LoVo (cell line): ENCODE measurements around the gene CCDC190.
"Not testable (repeated sequence)": the region's sequence is repeated elsewhere in the genome, so short reads cannot be mapped to it uniquely, and the experiment has no call there.

Experiments used
- DNase-seq: peaks from one replicate; pipeline ENCODE4 v3.0.0-alpha.2; 2016; ENCODE audit warnings: low spot score

CCDC190 gene

DNA sequence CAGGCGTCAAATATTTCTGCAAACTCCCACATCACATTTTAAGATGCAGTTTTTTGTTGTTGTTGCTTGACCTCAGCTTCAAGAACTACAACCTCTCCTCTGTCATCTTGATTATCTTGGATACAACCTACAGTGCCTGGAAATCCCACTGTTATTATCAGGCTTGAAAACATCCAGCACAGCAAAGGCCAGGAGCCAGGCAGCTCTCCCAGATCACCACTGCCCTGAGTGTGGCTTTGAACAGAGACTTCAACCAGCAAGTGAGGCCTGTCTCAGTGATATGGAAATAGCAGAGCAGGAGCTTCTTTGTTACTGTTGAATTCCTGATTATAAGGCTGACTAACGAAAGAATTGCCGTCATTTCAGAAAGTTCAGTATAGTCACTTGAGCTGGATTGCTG is 28.5 kb downstream of the CCDC190 start:
- no peak for DNase-seq

DNA sequence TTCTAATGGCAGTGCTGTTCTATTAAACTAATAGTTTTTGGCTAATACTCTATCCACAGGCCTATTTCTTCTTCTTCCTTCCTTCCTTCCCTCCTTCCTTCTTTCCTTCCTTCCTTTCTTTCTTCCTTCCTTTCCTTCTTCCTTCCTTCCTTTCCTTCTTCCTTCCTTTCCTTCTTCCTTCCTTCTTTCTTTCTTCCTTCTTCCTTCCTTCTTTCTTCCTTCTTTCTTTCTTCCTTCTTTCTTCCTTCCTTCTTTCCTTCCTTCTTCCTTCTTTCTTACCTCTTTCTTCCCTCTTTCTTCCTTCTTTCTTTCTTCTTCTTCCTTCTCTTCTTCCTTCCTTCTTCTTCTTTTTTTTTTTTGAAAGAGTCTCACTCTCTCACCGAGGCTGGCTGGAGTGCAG is 31.7 kb downstream of the CCDC190 start:
- no peak for DNase-seq

DNA sequence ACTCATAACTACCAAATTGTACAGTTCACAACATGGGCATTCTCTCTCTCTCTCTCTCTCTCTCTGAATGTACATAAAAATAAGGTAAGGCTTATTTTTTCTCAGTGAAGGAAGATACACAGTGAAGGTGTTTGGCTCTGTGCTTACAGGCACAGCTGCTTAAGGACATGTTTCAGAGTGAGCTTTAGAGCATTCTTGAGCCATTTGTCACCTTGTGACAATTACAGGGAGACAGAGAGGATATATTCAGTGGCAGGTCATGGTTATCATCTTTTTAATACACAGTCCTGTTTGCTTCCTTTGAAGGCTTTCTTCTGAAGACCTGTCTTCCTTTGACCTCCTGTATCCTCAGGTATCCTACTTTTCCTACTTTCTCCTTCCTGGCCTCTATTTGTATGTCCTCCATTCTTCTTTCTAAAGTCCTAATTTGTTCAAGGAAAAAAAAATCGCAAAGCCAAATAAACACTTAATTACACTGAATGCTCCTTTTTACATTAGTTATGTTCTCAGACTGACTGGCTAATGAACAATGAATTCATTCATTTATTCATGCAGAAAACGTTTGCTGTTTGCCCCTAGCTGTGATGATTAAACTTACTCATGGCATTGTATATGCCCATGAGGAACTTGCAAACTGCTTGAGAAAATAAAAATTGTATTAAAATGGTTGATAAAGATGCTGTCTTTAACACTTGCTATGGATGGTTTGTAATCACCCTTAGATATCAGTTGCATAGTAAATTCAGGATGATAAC is 37.0 kb downstream of the CCDC190 start:
- no peak for DNase-seq

DNA sequence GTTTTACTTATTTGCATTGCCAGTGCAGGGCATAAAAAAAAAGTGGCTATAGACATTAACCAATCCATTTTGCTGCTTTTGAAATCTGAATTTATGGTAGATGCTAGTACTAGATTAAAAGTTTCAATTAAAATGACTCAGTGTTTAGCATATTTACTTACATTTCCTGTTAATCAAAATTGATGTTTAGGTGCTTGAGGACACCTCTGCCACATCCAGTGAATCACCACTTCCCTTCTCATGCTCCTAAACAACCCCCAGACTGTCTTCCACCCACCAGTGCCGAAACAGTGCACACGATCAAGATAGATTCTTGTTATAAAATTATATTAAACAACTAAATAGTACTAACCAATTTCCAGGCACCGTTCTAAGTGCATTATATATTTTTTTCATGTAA is 37.7 kb downstream of the CCDC190 start:
- no peak for DNase-seq

DNA sequence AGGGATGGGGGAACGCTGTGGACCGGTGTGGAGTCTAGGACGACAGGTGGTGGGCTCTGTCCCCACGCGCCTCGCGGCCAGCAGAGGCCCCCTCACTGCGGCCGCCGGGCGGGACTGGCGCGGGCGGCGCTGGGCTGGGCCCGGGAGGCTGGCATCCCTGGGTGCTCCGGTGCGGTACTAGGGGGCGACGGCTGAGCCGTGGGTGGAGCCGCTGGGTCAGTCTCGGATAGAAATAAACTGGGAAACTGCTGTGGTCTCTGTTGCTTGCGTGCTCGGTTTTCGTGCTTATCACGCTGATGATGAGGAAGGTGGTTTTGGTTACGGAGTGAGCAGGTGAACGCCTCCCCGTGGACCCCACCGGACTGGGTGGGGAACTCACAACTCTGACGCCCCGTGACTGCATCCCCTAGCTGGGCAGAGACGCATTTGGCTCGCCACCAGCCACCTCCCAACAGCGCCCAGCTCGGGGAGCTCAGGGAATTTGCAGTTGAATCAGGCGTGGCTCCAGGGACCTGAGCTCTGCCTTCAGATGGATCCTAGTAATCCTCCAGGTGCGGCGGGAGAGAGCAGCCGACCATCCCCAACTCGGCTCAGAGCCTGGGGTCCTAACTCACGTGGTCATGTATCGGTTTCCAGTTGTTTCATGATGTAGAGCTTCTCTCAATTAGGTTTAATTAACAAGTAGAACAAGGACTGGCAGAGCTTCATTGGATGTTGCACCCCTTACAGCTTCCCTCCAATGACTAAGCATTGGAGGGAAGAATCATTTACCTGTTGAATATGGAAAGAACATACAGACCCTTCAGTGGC is 38.4 kb downstream of the CCDC190 start:
- DNase-seq: peak; percentile 39

DNA sequence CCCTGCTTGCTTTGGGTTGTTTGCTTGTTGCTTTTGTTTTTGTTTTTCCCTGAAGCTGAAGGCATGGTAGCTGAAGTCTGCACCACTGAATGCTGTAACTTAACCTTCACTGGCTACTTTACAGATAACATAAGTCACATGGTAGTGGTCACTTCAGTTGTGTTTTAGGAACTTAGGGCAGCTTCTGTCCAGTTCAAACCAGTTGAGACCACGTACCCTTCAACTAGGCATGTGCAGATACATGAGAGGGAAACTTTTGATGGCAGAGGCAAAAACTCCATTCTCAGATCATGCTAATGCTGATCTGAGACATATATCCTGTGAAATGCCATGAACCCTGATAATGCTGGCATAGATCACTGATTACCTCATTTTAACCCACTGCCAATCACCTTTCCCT is 42.3 kb downstream of the CCDC190 start:
- DNase-seq: not testable (repeated sequence)

DNA sequence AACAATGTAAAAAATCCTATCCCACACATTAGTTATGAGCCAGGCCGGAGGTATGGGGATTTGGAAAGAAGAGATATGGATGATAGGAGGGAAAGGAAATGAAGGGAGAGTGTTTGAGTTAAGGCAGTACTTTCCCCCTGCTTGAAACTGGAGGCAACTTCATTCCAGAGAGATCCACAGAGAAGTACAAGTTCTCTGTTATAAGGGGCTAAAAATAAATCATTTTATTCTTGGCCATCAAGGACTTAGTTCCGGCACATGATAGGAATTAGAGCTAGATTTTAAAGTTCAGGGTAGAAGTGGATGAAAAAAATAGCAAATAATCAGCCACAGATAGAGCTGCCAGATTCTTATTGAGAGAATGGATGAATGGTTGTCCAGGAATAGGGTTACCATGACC is 42.8 kb downstream of the CCDC190 start:
- not testable (repeated sequence) for DNase-seq

DNA sequence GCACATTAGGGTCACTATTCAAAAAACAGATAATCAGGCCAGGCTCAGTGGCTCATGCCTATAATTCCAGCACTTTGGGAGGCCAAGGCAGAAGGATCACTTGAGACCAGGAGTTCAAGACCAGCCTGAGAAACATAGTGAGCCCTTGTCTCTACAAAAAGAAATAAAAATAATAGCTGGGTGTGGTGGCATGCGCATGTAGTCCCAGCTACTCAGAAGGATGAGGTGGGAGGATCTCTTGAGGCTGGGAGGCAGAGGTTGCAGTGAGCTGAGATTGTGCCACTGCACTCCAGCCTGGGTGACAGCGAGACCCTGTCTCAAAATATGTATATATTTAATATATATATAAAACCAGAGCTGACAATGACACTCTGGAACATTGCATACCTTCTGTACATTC is 48.6 kb downstream of the CCDC190 start:
- not testable (repeated sequence) for DNase-seq

DNA sequence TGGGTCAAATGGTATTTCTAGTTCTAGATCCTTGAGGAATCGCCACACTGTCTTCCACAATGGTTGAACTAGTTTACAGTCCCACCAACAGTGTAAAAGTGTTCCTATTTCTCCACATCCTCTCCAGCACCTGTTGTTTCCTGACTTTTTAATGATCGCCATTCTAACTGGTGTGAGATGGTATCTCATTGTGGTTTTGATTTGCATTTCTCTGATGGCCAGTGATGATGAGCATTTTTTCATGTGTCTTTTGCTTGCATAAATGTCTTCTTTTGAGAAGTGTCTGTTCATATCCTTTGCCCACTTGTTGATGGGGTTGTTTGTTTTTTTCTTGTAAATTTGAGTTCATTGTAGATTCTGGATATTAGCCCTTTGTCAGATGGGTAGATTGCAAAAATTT is 53.5 kb downstream of the CCDC190 start:
- DNase-seq: not testable (repeated sequence)
